Heart right ventricle (tissue), 16 donors: Measurements from ENCODE around the gene ERCC2. TPM values are rescaled to one million over a fixed set of nuclear protein-coding genes. Genes with fewer than 3 reads are reported as not detected.

ENCODE experiments used
- ATAC-seq, 8 donors: fragments of 200-7000 bp; cut with Tn5 transposase; one replicate each; pipeline ENCODE4 v1.9.1; 2020; ENCODE audit warnings: mild to moderate bottlenecking in 8 of 8, moderate library complexity in 8 of 8, moderate number of reproducible peaks in 1 of 8
- DNase-seq, 2 donors: peaks; one replicate each; pipeline ENCODE4 v3.0.0-alpha.2; 2020
- H3K27ac ChIP-seq, 10 donors: fragments of 200-600 bp; sonication (generic) in 2 of 10; one replicate each; pipeline versions ENCODE4 v1.5.0 to v1.8.0; 2020 to 2022; ENCODE audit warnings: mild to moderate bottlenecking in 3 of 10
- H3K27me3 ChIP-seq, 7 donors: fragments of 200-600 bp; one replicate each; pipeline ENCODE4 v1.8.0; 2021 to 2022; ENCODE audit warnings: mild to moderate bottlenecking in 2 of 7
- H3K36me3 ChIP-seq, 9 donors: fragments of 200-600 bp; sonication (generic) in 1 of 9; one replicate each; pipeline versions ENCODE4 v1.5.0 to v1.8.0; 2020 to 2022; ENCODE audit warnings: mild to moderate bottlenecking in 2 of 9
- H3K4me1 ChIP-seq, 9 donors: fragments of 200-600 bp; sonication (generic) in 1 of 9; one replicate each; pipeline versions ENCODE4 v1.5.0 to v1.8.0; 2020 to 2022; ENCODE audit warnings: mild to moderate bottlenecking in 4 of 9
- H3K4me3 ChIP-seq, 10 donors: fragments of 200-600 bp; sonication (generic) in 2 of 10; one replicate each; pipeline versions ENCODE4 v1.5.0 to v1.8.0; 2020 to 2022; ENCODE audit warnings: mild to moderate bottlenecking in 7 of 10, moderate library complexity in 2 of 10
- H3K9me3 ChIP-seq, 11 donors: fragments of 200-600 bp in 10 of 11; sonication (generic) in 2 of 11; one replicate each; pipeline versions ENCODE4 v1.5.0 to v1.8.0; 2013 to 2022; ENCODE audit warnings: mild to moderate bottlenecking in 2 of 11, control low read depth in 1 of 11, moderate library complexity in 1 of 11
- WGBS, 2 donors: extraction: QIAGEN DNeasy Blood & Tissue Kit; methylation state at CpG; one replicate each; pipeline ENCODE4 v1.1.7; 2013; ENCODE audit warnings: inconsistent platforms in 1 of 2; 5-methylcytosine and 5-hydroxymethylcytosine counted together
- intact Hi-C, 10 donors: fragments of 100-400 bp; cut with DNase I; formaldehyde crosslinking; loops; one replicate each; pipeline versions ENCODE4 v1.11.1 to v1.14.2; 2022
- polyA plus RNA-seq, 2 donors: library from polyadenylated mRNA; stranded (reverse); fragments of 200-250 nt; gene quantifications; one replicate each; pipeline ENCODE4 v1.2.3, GENCODE V29; 2013
- total RNA-seq, 10 donors: library from RNA; stranded (reverse); fragmentation: NEBNext Ultra II Directional in 3 of 10; extraction: Animal tissue kit (Norgen Biotek cat#: 25700) in 3 of 10; gene quantifications; one replicate each; pipeline versions ENCODE4 v1.2.1 to v1.2.4, GENCODE V29; 2021 to 2023
- TF ChIP-seq, protein P1 (sequence below), 9 donors: fragments of 200-600 bp; sonication (generic) in 2 of 9; IDR thresholded peaks; one replicate each; pipeline versions ENCODE4 v1.5.0 to v1.8.0; 2021 to 2022; ENCODE audit warnings: antibody characterized with exemption in 9 of 9, mild to moderate bottlenecking in 5 of 9, moderate library complexity in 1 of 9
- donor health status: Arrhythmogenic right ventricular cardiomyopathy.
- donor health status: ischemic (EF 13 %, LVEDD 7.1; RV severe dilation, severe dysfunction).
- donor health status: healthy with polysubstance abuse.
- donor health status: DM: no; HTN: yes; CAD: no.
- donor health status: DM: no; HTN: no; CAD: no.
- donor health status: ischemic (EF 25% LVEDD 6.9; RV normal size, moderate dysfunction).
- donor health status: ischemic (EF 25% LVEDD 5.7; RV mildly dilated, moderate dysfunction).
- donor health status: healthy.
- donor health status: DM: yes; HTN: yes; CAD: no.
- donor health status: Ischemic cardiomyopathy.
- donor health status: ischemic (EF 35%, LVEDD 5.7; RV mildly dilated, moderate dysfunction).
- donor health status: nonischemic (EF 11% LVEDD 7.7; RV severe dilation, severe dysfunction).
- donor health status: DM: yes; HTN: yes; CAD: no.
- donor health status: PGD.
- donor health status: ischemic (EF 29% LVEDD 5.4; RV normal size, mild dysfunction).
- donor health status: nonischemic (EF 23%, LVEDD 6.1; RV moderate dilation, normal function).

ERCC2 gene
- total and polyA plus RNA-seq, 12 donors = 6.5 to 15.2 (median 13.7) TPM

DNA sequence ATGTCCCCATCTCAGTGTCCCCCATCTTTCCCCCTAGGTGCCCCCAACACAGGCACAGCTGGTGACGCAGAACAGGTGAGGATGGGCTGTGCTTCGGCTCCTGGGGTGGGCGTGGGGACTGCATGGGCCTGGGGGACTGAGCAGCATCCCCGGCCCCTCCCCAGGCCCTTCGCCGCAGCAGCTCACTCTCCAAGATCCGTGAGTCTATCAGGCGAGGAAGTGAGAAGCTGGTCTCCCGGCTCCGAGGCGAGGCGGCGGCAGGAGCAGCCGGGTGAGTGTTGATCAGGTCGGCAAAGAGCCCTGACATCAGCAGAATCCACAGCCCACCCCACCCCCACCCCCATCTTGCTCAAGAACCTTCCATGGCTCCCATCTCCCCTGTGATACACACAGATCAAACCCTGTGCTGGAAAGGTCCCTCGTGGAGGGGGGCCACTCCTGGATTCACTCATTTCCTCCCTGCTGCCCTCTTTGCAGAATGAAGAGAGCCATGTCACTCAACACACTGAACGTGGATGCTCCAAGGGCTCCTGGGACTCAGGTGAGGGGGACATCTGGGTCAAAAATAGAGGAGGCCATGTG is 19.8 kb downstream of the ERCC2 start:
- Histone ChIP-seq H3K36me3 (peaks cover 0 to 46% (median 4%) of the 10 kb centered on the region in 9 donors), H3K4me1 (no peaks in the 10 kb centered on the region), H3K4me3 (no peak overlapping the region), H3K27ac (no peak overlapping the region), H3K27me3 (peaks cover 0 to 23% (median 20%) of the 10 kb centered on the region in 7 donors), H3K9me3 (no peaks in the 10 kb centered on the region)
- ATAC-seq = no peak
- WGBS, 2 donors = 87 to 89% methylated on average over 17 of the region's 17 CpGs
- TF ChIP-seq, protein P1, sequence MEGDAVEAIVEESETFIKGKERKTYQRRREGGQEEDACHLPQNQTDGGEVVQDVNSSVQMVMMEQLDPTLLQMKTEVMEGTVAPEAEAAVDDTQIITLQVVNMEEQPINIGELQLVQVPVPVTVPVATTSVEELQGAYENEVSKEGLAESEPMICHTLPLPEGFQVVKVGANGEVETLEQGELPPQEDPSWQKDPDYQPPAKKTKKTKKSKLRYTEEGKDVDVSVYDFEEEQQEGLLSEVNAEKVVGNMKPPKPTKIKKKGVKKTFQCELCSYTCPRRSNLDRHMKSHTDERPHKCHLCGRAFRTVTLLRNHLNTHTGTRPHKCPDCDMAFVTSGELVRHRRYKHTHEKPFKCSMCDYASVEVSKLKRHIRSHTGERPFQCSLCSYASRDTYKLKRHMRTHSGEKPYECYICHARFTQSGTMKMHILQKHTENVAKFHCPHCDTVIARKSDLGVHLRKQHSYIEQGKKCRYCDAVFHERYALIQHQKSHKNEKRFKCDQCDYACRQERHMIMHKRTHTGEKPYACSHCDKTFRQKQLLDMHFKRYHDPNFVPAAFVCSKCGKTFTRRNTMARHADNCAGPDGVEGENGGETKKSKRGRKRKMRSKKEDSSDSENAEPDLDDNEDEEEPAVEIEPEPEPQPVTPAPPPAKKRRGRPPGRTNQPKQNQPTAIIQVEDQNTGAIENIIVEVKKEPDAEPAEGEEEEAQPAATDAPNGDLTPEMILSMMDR (IDR thresholded peaks at IDR 0.05) = no peak
- intact Hi-C loops = no loop called here
- DNase-seq = no peak

DNA sequence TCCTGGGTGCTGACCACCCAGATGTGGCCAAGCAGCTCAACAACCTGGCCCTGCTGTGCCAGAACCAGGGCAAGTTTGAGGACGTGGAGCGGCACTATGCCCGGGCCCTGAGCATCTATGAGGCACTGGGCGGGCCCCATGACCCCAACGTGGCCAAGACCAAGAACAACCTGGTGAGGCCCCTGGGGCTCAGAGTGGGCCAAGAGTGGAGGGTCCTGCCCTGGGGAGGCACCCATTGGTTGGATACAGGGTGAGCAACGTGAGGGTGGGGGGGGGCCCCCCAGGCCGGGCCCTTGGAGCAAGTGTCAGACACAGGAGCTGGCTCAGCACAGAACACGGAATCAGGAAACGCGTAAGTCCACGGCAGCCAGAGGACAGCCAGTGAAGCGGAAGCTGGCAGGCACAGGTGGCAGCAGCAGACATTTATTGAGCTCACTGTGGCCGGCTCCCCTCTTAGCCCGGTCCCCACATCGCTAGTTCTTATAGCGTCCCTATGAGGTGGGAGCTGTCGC is 20.9 kb downstream of the ERCC2 start:
- ATAC-seq (no peak), DNase-seq (no peak)
- 86 to 93% methylated on average over 17 of the region's 17 CpGs for WGBS, 2 donors
- peaks cover 0 to 31% (median 21%) of the 10 kb centered on the region in 7 donors for H3K27me3 ChIP-seq
- intact Hi-C loops = no loop called here
- H3K9me3 ChIP-seq = no peaks in the 10 kb centered on the region
- no peaks in the 10 kb centered on the region for H3K4me1 ChIP-seq
- H3K36me3 ChIP-seq = peaks cover 0 to 35% (median 0%) of the 10 kb centered on the region in 9 donors
- TF ChIP-seq, protein P1 (IDR thresholded peaks at IDR 0.05) = no peak
- no peak overlapping the region for H3K27ac ChIP-seq
- H3K4me3 ChIP-seq = no peak overlapping the region

DNA sequence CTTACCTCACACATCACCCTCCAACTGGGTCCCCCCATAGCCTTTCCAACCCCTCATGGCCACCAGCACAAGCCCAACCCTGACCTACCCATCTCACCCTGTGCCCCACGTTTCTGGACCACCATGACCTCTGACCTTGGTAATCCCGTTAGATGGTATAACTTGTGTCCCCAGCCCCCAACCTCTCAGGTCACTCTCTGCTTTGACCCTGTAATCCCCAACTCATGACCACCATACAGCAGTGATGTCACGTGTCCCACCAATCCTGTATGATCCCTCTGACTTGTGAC is 21.3 kb downstream of the ERCC2 start:
- WGBS, 2 donors = 62 to 79% methylated on average over 3 of the region's 3 CpGs

GRCh38 chr19:45348367-45349125 is 21.8 kb downstream of the ERCC2 start:
- Histone ChIP-seq H3K4me3 (no peak overlapping the region), H3K27ac (no peak overlapping the region), H3K9me3 (no peaks in the 10 kb centered on the region), H3K36me3 (peaks cover 0 to 26% (median 0%) of the 10 kb centered on the region in 9 donors), H3K27me3 (peaks cover 0 to 31% (median 22%) of the 10 kb centered on the region in 7 donors), H3K4me1 (no peaks in the 10 kb centered on the region)
- TF ChIP-seq, protein P1 (IDR thresholded peaks at IDR 0.05) = no peak
- WGBS, 2 donors = 75 to 81% methylated on average over 23 of the region's 23 CpGs
- intact Hi-C loops = no loop called here
- DNase-seq = no peak
- no peak for ATAC-seq

More for the DNA sequence above, 21.3 kb downstream of the ERCC2 start:
- no peaks in the 10 kb centered on the region for H3K4me1 ChIP-seq
- peaks cover 0 to 31% (median 0%) of the 10 kb centered on the region in 9 donors for H3K36me3 ChIP-seq
- no peak for DNase-seq
- intact Hi-C loops = no loop called here
- peaks cover 0 to 31% (median 22%) of the 10 kb centered on the region in 7 donors for H3K27me3 ChIP-seq
- H3K27ac ChIP-seq = no peak overlapping the region
- no peak for ATAC-seq
- no peaks in the 10 kb centered on the region for H3K9me3 ChIP-seq
- H3K4me3 ChIP-seq = no peak overlapping the region
- TF ChIP-seq, protein P1 (IDR thresholded peaks at IDR 0.05) = no peak
